HEK293 (cell line): ENCODE data around the gene CCAR1.
"Not testable (repeated sequence)": the region's sequence is repeated elsewhere in the genome, so short reads cannot be mapped to it uniquely, and the experiment has no call there.

Source experiments
- CTCF ChIA-PET: fragments of 350-600 bp; formaldehyde crosslinking; extraction: SDS; loops from one replicate; lab custom pipeline; 2021; ENCODE audit warnings: antibody characterized with exemption; lab: Yijun Ruan, JAX
- POLR2A ChIA-PET: fragments of 300-600 bp; formaldehyde crosslinking; extraction: SDS; loops from one replicate; lab custom pipeline; 2020; ENCODE audit warnings: antibody characterized with exemption, inconsistent platforms; lab: Yijun Ruan, JAX
- H3K27ac ChIP-seq: fragments of 200-500 bp; sonication (Bioruptor generic); 2 replicates; pipeline ENCODE4 v1.5.1; 2014; ENCODE audit warnings: low read depth, low read length, control low read depth, inconsistent platforms; ENCODE audit errors: extremely low read depth
- H3K36me3 ChIP-seq, 2 experiments: fragments of 200-500 bp in 1 of 2; sonication (Bioruptor generic) in 1 of 2; 1 replicate in 1 of 2; 2 replicates in 1 of 2; pipeline ENCODE4 v1.5.1; 2014 to 2017; ENCODE audit warnings: inconsistent platforms in 2 of 2, low read length in 2 of 2; ENCODE audit not compliant: control insufficient read depth in 2 of 2, insufficient read depth in 1 of 2
- H3K4me1 ChIP-seq: fragments of 200-500 bp; sonication (Bioruptor generic); 2 replicates; pipeline ENCODE4 v1.5.1; 2014; ENCODE audit warnings: mild to moderate bottlenecking, low read length, inconsistent platforms; ENCODE audit not compliant: control insufficient read depth, insufficient read depth
- H3K4me3 ChIP-seq: 2 replicates; pipeline ENCODE4 v1.5.1; 2011; ENCODE audit warnings: low read depth, mild to moderate bottlenecking, control low read depth, low read length, moderate library complexity
- H3K9me3 ChIP-seq: fragments of 200-500 bp; sonication (Bioruptor generic); 2 replicates; pipeline ENCODE4 v1.5.1; 2014; ENCODE audit warnings: low read depth, low read length, inconsistent platforms; ENCODE audit not compliant: control insufficient read depth, insufficient read depth
- BCL11B ChIP-seq: fragments of 450-650 bp; formaldehyde crosslinking; IDR thresholded peaks from 2 replicates; pipeline ENCODE4 v1.5.1; 2016; ENCODE audit warnings: low read depth, missing biosample characterization, missing genetic modification characterization
- BCL6B ChIP-seq: fragments of 450-650 bp; formaldehyde crosslinking; IDR thresholded peaks from 2 replicates; pipeline ENCODE4 v1.5.1; 2017; ENCODE audit warnings: missing biosample characterization, missing genetic modification characterization
- KLF16 ChIP-seq: fragments of 450-650 bp; formaldehyde crosslinking; IDR thresholded peaks from 2 replicates; pipeline ENCODE4 v1.5.1; 2017; ENCODE audit warnings: missing biosample characterization, missing genetic modification characterization
- KLF8 ChIP-seq: fragments of 450-650 bp; formaldehyde crosslinking; IDR thresholded peaks from 2 replicates; pipeline ENCODE4 v1.5.1; 2016; ENCODE audit warnings: missing biosample characterization, missing genetic modification characterization
- MEIS1 ChIP-seq: sonication (generic); formaldehyde crosslinking; IDR thresholded peaks from 2 replicates; pipeline ENCODE4 v1.8.1; 2022; ENCODE audit warnings: missing genetic modification reagents, mild to moderate bottlenecking, borderline replicate concordance
- MYNN ChIP-seq: fragments of 450-650 bp; formaldehyde crosslinking; IDR thresholded peaks from 2 replicates; pipeline ENCODE4 v1.5.1; 2016; ENCODE audit warnings: missing biosample characterization, missing genetic modification characterization, borderline replicate concordance
- SCRT1 ChIP-seq: fragments of 450-650 bp; formaldehyde crosslinking; IDR thresholded peaks from 2 replicates; pipeline ENCODE4 v1.5.1; 2016; ENCODE audit warnings: missing biosample characterization, missing genetic modification characterization, borderline replicate concordance
- SCRT2 ChIP-seq: fragments of 450-650 bp; formaldehyde crosslinking; IDR thresholded peaks from 2 replicates; pipeline ENCODE4 v1.5.1; 2016; ENCODE audit warnings: missing biosample characterization, missing genetic modification characterization
- ZBTB8A ChIP-seq: fragments of 450-650 bp; formaldehyde crosslinking; IDR thresholded peaks from 2 replicates; pipeline ENCODE4 v1.5.1; 2016; ENCODE audit warnings: missing biosample characterization, missing genetic modification characterization
- ZEB2 ChIP-seq: fragments of 450-650 bp; formaldehyde crosslinking; IDR thresholded peaks from 2 replicates; pipeline ENCODE4 v1.5.1; 2016; ENCODE audit warnings: missing biosample characterization, missing genetic modification characterization
- ZFHX2 ChIP-seq: fragments of 450-650 bp; formaldehyde crosslinking; conservative IDR thresholded peaks from 2 replicates; pipeline ENCODE4 v1.5.1; 2016; ENCODE audit warnings: missing biosample characterization, missing genetic modification characterization
- ZNF221 ChIP-seq: fragments of 450-650 bp; formaldehyde crosslinking; IDR thresholded peaks from 2 replicates; pipeline ENCODE4 v1.5.1; 2017; ENCODE audit warnings: missing biosample characterization, missing genetic modification characterization, borderline replicate concordance
- ZNF24 ChIP-seq: fragments of 450-650 bp; formaldehyde crosslinking; IDR thresholded peaks from 2 replicates; pipeline ENCODE4 v1.5.1; 2016; ENCODE audit warnings: missing biosample characterization, missing genetic modification characterization
- ZNF280D ChIP-seq: fragments of 450-650 bp; formaldehyde crosslinking; IDR thresholded peaks from 2 replicates; pipeline ENCODE4 v1.5.1; 2016; ENCODE audit warnings: missing biosample characterization, missing genetic modification characterization
- ZNF341 ChIP-seq: fragments of 450-650 bp; formaldehyde crosslinking; IDR thresholded peaks from 2 replicates; pipeline ENCODE4; 2016; ENCODE audit warnings: low read depth, missing biosample characterization, missing genetic modification characterization
- ZNF571 ChIP-seq: fragments of 450-650 bp; formaldehyde crosslinking; IDR thresholded peaks from 2 replicates; pipeline ENCODE4 v1.5.0; 2017; ENCODE audit warnings: missing biosample characterization, missing genetic modification characterization
- ZNF76 ChIP-seq: fragments of 450-650 bp; formaldehyde crosslinking; IDR thresholded peaks from 2 replicates; pipeline ENCODE4; 2016; ENCODE audit warnings: low read depth, missing biosample characterization, missing genetic modification characterization, borderline replicate concordance
- ZNF776 ChIP-seq: fragments of 450-650 bp; formaldehyde crosslinking; IDR thresholded peaks from 2 replicates; pipeline ENCODE4 v1.5.0; 2017; ENCODE audit warnings: missing biosample characterization, missing genetic modification characterization, borderline replicate concordance
- ZNF777 ChIP-seq: fragments of 450-650 bp; formaldehyde crosslinking; IDR thresholded peaks from 2 replicates; pipeline ENCODE4 v1.5.1; 2017; ENCODE audit warnings: missing biosample characterization, missing genetic modification characterization, borderline replicate concordance
- ZSCAN16 ChIP-seq: fragments of 450-650 bp; formaldehyde crosslinking; IDR thresholded peaks from 2 replicates; pipeline ENCODE4 v1.5.1; 2016; ENCODE audit warnings: missing biosample characterization, missing genetic modification characterization

The CCAR1 gene

GRCh38 chr10:68826764-68827591, 105.9 kb downstream of the CCAR1 start, which contains the start of gene STOX1 (continued):
- TF ChIP-seq MEIS1 (CRISPR knock-in tag) = no peak
- no peak for TF ChIP-seq ZNF221 (tag by site-specific recombination)
- peak; percentile 43; the same call in 1 of the 2 replicates for TF ChIP-seq ZFHX2 (tag by site-specific recombination)
- TF ChIP-seq KLF16 (tag by site-specific recombination) = peak; percentile 63; the same call in 1 of the 2 replicates
- TF ChIP-seq ZSCAN16 (tag by site-specific recombination) = no peak
- TF ChIP-seq ZNF24 = 0 out of 2 replicates have a peak, but pooled peaks have one; percentile 55
- peak; percentile 88 for TF ChIP-seq SCRT1 (tag by site-specific recombination)
- TF ChIP-seq KLF8 = peak; percentile 46; the same call in 1 of the 2 replicates
- no peak for TF ChIP-seq MYNN
- TF ChIP-seq BCL11B = no peak
- TF ChIP-seq ZBTB8A (tag by site-specific recombination) = peak; percentile 61; the same call in 1 of the 2 replicates
- no peak for TF ChIP-seq ZNF280D (tag by site-specific recombination)
- TF ChIP-seq ZNF76 (tag by site-specific recombination) = no peak
- TF ChIP-seq ZNF777 = no peak
- no peak for TF ChIP-seq BCL6B (tag by site-specific recombination)
- no peak for TF ChIP-seq ZNF571 (tag by site-specific recombination)
- peak; percentile 92 for TF ChIP-seq SCRT2 (tag by site-specific recombination)
- no peak for TF ChIP-seq ZNF776
- peak; percentile 73 for TF ChIP-seq ZEB2 (tag by site-specific recombination)
- peak; percentile 96 for TF ChIP-seq ZNF341 (tag by site-specific recombination)

GRCh38 chr10:68827592-68827959, 106.5 kb downstream of the CCAR1 start:
- POLR2A ChIA-PET = interaction anchor here (0.5 to 2.4 kb wide), 20 partner anchors 8 to 506 kb away, joined by 3 to 14 read pairs (median 4); partner anchors contain the start of genes DDX50, HNRNPH3 and TET1
- not testable (repeated sequence) for H3K36me3 ChIP-seq, H3K9me3 ChIP-seq, H3K4me1 ChIP-seq
- Histone ChIP-seq H3K27ac (peak overlapping the region; percentile 84; the same call in 1 of the 2 replicates), H3K4me3 (peak overlapping the region; percentile 63)
- CTCF ChIA-PET = interaction anchor here (0.6 to 1.2 kb wide), 5 partner anchors 13 to 625 kb away, joined by 3 to 4 read pairs (median 3); partner anchors contain the start of gene DDX50
